DND-41 (cell line): ENCODE measurements around the gene PDILT.

ENCODE experiments used
- ATAC-seq: fragments of 200-7000 bp; cut with Tn5 transposase; 3 replicates; pipeline ENCODE4 v1.9.1; 2021; ENCODE audit warnings: low read depth; ENCODE audit not compliant: insufficient read depth
- DNase-seq: peaks from one replicate; pipeline ENCODE4 v3.0.0-alpha.2; 2020
- H2AFZ ChIP-seq: 2 replicates; pipeline ENCODE4 v1.6.0; 2012; ENCODE audit warnings: low read depth, low read length
- H3K27ac ChIP-seq: 2 replicates; pipeline ENCODE4 v1.5.1; 2012; ENCODE audit warnings: low read length, inconsistent platforms
- H3K27me3 ChIP-seq: fragments of 200-600 bp; sonication (generic); 2 replicates; pipeline ENCODE4 v1.6.0; 2012; ENCODE audit warnings: low read length, mild to moderate bottlenecking, inconsistent platforms; ENCODE audit not compliant: insufficient read depth, poor library complexity
- H3K36me3 ChIP-seq: 2 replicates; pipeline ENCODE4 v1.5.1; 2012; ENCODE audit warnings: low read length, inconsistent platforms; ENCODE audit not compliant: insufficient read depth
- H3K4me1 ChIP-seq: 2 replicates; pipeline ENCODE4 v1.5.1; 2012; ENCODE audit warnings: mild to moderate bottlenecking, low read length; ENCODE audit not compliant: insufficient read depth
- H3K4me2 ChIP-seq: 2 replicates; pipeline ENCODE4 v1.6.0; 2012; ENCODE audit warnings: mild to moderate bottlenecking, moderate library complexity, low read length, inconsistent platforms; ENCODE audit not compliant: insufficient read depth
- H3K4me3 ChIP-seq, 2 experiments: fragments of 200-600 bp in 1 of 2; shearing (Covaris generic) in 1 of 2; 2 replicates each; pipeline ENCODE4 v1.5.1; 2012 to 2016; ENCODE audit warnings: inconsistent platforms in 2 of 2, low read length in 2 of 2, mild to moderate bottlenecking in 2 of 2, low read depth in 1 of 2, moderate library complexity in 1 of 2
- H3K79me2 ChIP-seq: 2 replicates; pipeline ENCODE4 v1.6.0; 2012; ENCODE audit warnings: low read length, inconsistent platforms; ENCODE audit not compliant: insufficient read depth
- H3K9ac ChIP-seq: 2 replicates; pipeline ENCODE4 v1.6.0; 2012; ENCODE audit warnings: low read depth, mild to moderate bottlenecking, inconsistent platforms, low read length, moderate library complexity
- H3K9me3 ChIP-seq: 2 replicates; pipeline ENCODE4 v1.5.1; 2012; ENCODE audit warnings: low read length, moderate library complexity, mild to moderate bottlenecking, inconsistent platforms; ENCODE audit not compliant: insufficient read depth, severe bottlenecking
- H4K20me1 ChIP-seq: 2 replicates; pipeline ENCODE4 v1.6.0; 2012; ENCODE audit warnings: low read length; ENCODE audit not compliant: insufficient read depth
- CTCF ChIP-seq: IDR thresholded peaks from 2 replicates; pipeline ENCODE4 v1.5.1; 2012; ENCODE audit warnings: borderline replicate concordance, low read length, moderate library complexity, mild to moderate bottlenecking; ENCODE audit not compliant: poor library complexity, severe bottlenecking; ENCODE audit errors: extremely low read depth
- EZH2 ChIP-seq: IDR thresholded peaks from 3 replicates; pipeline ENCODE4 v1.6.1; 2012; ENCODE audit warnings: borderline replicate concordance, low read depth, mild to moderate bottlenecking, moderate library complexity, low read length, inconsistent platforms; ENCODE audit not compliant: severe bottlenecking

Gene PDILT

DNA sequence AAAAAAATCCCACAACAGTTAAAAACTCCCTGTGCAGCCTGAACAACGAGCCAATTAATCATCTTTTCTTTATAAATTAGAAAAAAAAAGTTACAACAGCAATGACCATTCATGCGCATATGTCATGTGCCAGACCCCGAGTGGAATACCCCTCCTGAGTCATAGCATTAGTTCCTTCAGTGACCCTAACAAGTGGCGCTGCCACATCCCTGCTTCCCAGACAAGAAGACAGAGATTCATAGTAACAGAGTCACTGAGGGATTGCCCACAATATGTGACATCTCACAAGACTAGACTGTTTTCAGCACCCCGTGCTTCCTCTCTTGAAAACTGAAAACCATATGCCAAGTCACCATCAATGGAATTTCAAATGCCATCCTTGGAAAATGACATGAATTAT, 59.9 kb downstream of the PDILT start:
- no peak for DNase-seq
- no peak overlapping the region for H2AFZ ChIP-seq
- no peaks in the 10 kb centered on the region for H3K36me3 ChIP-seq
- H3K27me3 ChIP-seq = no peaks in the 10 kb centered on the region
- H3K4me1 ChIP-seq = no peaks in the 10 kb centered on the region
- no peak overlapping the region for H3K4me3 ChIP-seq
- H3K27ac ChIP-seq = no peak overlapping the region
- no peaks in the 10 kb centered on the region for H3K9me3 ChIP-seq
- H3K4me2 ChIP-seq = no peak overlapping the region
- no peaks in the 10 kb centered on the region for H4K20me1 ChIP-seq
- TF ChIP-seq EZH2 = no peak
- TF ChIP-seq CTCF = no peak
- no peak for ATAC-seq
- no peak overlapping the region for H3K9ac ChIP-seq
- H3K79me2 ChIP-seq = no peaks in the 10 kb centered on the region

- ATAC-seq = no peak
- Histone ChIP-seq H3K4me2 (no peak overlapping the region), H3K36me3 (no peaks in the 10 kb centered on the region), H2AFZ (no peak overlapping the region), H3K27me3 (peaks cover 23% of the 10 kb centered on the region), H3K9ac (no peak overlapping the region), H3K27ac (no peak overlapping the region), H3K4me3 (no peak overlapping the region), H4K20me1 (no peaks in the 10 kb centered on the region), H3K79me2 (no peaks in the 10 kb centered on the region), H3K9me3 (no peaks in the 10 kb centered on the region), H3K4me1 (no peaks in the 10 kb centered on the region)
- DNase-seq = no peak
- TF ChIP-seq EZH2 (no peak), CTCF (no peak)
Measured at GRCh38 chr16:20339744-20340143, 64.8 kb downstream of the PDILT start.

DNA sequence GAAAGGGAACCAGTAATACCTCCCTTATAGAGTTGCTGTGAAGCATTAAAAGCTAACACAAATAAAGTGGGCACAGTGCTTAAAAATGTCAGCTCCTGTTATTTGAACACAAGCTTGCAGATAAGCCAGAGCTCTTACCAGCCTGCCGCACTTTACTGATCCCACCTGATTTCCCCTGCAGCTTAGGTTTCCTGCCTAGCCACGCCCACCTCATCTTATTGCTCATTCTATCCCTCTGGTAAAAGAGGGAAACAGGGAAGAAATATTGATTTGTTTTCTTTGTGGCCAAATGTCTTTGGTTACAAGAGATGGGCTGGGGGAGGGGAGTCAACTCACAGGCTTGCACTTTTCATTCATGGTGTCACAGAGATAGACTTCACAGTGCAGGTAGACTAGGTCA, 67.6 kb downstream of the PDILT start:
- no peaks in the 10 kb centered on the region for H3K9me3 ChIP-seq
- DNase-seq = no peak
- H2AFZ ChIP-seq = no peak overlapping the region
- no peak overlapping the region for H3K9ac ChIP-seq
- no peak for TF ChIP-seq CTCF
- TF ChIP-seq EZH2 = no peak
- H3K4me1 ChIP-seq = no peaks in the 10 kb centered on the region
- no peak overlapping the region for H3K27ac ChIP-seq
- no peaks in the 10 kb centered on the region for H3K79me2 ChIP-seq
- no peak overlapping the region for H3K4me2 ChIP-seq
- no peaks in the 10 kb centered on the region for H3K36me3 ChIP-seq
- H3K27me3 ChIP-seq = peaks cover 23% of the 10 kb centered on the region
- H4K20me1 ChIP-seq = no peaks in the 10 kb centered on the region
- no peak overlapping the region for H3K4me3 ChIP-seq
- ATAC-seq = no peak

DNA sequence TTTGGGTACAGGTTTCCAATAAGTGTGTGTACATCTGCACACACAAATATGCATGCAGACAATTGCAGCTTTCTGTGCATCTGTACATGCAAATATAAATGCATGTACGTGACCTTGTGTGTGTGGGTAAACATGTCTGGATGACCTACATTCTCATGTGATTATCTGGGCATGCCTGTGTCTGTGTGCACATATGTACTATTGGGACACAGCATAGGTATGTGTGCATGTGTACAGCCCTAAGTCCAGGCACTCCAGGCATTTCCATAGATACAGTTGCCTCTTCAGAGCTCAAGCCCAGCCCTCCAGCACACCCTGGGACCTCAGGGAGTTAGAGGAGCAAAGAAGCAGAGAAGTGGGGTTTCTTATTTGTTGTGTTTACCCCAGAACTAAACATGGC, 70.1 kb downstream of the PDILT start:
- Histone ChIP-seq H3K4me3 (no peak overlapping the region), H3K4me2 (no peak overlapping the region), H4K20me1 (no peaks in the 10 kb centered on the region), H3K4me1 (no peaks in the 10 kb centered on the region), H3K36me3 (no peaks in the 10 kb centered on the region), H3K27ac (no peak overlapping the region), H3K79me2 (no peaks in the 10 kb centered on the region), H3K27me3 (peaks cover 23% of the 10 kb centered on the region), H3K9ac (no peak overlapping the region), H3K9me3 (no peaks in the 10 kb centered on the region), H2AFZ (no peak overlapping the region)
- DNase-seq (no peak), ATAC-seq (no peak)
- TF ChIP-seq CTCF (no peak), EZH2 (no peak)
